Amygdala (tissue), 56 donors: Measurements from ENCODE around the gene ZNF835.
"Not testable (repeated sequence)": the region's sequence is repeated elsewhere in the genome, so short reads cannot be mapped to it uniquely, and the experiment has no call there.

Source experiments
- DNase-seq, 56 donors: peaks; one replicate each; lab custom pipeline; 2025; lab: John Stamatoyannopoulos, UW

The ZNF835 gene

DNA sequence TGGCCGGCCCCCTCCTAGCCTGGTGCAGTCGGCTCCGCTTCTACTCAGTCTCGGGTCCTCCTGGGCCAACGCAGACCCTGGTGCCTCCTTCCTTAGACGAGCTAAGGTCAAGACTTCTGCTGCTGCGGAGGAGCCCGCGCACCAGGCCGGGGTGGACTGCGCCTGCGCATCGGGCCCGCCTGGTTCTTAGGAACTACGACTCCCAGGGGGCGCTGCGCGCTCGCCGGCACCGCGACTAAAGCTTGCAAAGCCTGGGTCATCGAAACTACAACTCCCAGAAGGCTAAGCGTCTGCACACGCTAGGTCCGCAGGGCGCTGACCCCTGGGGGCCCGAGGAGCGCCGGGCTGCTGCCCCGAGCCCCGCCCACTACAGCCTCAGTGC, at the start of gene ZNF835:
Gene ZNF835, minus strand, starts transcription at position 145 of the 382 bp plus-strand sequence. CDS start 6,559 bp downstream, outside the sequence.
- peak; percentile 59 to 98 (median 91) for DNase-seq

DNA sequence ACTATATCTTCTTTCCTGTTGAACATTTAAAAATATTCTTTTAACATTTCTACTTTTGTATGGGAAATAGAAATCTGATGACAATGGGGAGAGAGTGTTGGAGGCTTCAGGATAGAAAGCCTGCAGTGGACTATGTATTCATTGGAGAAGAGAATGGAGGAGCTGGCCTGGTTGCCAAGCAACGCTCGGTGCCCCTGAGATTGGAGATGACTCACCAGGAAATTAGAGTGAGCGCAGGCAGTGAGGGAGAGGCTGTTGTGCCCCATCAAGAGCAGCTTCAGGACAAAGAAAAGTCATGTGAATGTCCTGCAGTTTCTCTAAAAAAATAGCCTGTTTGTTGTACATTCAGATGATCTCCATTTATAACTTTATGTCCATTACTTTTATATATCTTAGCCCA, 48.7 kb upstream of the ZNF835 start:
- DNase-seq: peak in 48 of 56 donors; percentile 5 to 86 (median 52)

DNA sequence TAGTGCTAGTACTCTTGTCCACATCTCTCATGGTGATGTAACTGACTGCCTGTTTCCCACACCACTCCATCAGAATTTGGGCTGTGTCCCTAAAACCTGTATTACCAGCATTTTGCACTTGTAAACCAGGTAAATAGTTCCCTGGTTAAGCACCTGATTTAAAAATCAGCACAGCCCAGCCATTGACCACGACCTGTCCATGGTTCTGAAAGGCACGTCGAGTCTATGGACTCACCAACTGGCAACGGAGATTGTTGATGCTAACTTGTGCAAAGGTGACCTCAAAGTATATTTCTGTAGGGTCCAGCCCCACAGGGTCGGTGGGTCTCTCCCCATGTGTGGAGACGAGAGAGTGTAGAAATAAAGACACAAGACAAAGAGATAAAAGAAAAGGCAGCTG, 46.7 kb upstream of the ZNF835 start:
- DNase-seq: no peak

DNA sequence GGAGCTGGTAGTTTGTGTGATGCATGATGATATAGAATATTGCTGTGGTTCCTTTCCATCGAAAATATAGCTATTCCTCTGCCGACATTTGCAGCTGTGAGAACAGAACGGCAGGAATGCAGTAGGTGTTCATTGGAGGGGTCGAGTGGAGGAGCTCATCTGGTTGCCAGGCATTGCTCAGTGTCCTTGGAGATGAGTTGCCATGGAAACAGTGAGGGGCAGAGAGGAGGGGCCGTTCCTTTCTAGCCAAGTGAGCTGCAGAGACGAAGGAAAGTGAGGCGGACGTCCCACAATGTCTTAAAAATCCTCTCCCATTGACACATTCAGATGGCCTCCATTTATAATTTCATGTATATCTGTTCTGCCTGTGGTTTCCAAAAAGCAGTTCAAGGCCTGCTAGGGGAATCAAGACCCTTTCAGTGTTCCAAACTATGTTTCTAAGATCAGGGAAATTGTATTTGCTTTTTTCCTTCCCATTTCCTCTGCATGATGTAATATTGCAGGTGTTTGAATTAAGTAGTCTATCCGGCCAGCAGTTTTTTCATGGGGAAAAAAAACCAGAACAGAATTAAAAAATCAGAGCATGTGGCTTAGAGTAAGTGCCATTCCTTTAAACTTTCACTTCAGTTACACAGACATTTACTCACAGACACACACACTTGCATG, 41.2 kb upstream of the ZNF835 start:
- peak in 49 of 56 donors; percentile 12 to 82 (median 48) for DNase-seq

DNA sequence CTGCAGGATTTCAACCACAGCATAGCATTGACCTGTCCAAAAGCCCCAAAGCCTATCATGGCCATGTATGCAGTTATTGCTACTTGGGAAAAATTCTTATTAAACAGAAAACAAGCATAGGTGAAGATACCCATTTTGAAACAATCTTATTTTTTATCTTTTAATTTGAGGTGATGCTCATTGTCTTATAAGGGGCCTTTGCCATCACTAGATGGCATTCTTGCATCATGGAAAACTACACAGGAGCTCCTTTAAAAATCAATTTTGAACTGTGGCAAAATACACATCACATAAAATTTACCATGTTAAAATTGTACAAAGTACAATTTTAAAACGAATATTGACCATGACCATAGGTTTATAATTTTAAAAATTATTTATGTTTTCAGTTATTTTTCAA, 38.9 kb upstream of the ZNF835 start:
- peak in 1 of 56 donors; percentile 41 for DNase-seq

DNA sequence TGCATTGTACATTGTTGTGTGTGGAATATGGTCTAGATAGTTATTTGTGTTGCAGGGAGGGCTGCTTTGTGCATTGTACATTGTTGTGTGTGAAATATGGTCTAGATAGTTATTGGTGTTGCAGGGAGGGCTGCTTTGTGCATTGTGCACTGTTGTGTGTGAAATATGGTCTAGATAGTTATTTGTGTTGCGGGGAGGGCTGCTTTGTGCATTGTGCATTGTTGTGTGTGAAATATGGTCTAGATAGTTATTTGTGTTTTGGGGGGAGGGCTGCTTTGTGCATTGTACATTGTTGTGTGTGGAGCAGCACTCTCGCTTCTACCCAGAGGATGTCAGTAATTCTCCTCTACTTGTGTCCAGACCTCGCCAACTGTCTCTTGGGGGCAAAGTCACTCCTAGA, 36.3 kb upstream of the ZNF835 start:
- DNase-seq: peak in 48 of 56 donors; percentile 10 to 94 (median 69)

DNA sequence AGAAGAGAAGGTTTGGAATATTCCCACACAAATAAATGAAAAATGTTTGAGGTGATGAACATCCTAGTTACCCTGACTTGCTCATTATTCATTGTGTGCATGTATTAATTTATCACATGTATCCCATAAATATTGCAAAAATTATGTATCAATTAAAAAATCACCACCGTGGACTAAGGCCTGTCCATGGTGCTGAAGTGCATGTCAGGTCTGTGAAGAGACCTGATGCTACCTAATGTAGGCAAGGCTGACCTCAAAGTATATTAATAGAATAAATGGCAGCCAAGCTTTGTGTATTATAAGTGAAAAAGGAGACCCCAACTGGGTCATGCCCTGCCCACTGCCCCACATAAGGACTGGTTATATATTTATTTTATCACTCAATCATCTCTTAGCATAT, 34.4 kb upstream of the ZNF835 start:
- DNase-seq: no peak

DNA sequence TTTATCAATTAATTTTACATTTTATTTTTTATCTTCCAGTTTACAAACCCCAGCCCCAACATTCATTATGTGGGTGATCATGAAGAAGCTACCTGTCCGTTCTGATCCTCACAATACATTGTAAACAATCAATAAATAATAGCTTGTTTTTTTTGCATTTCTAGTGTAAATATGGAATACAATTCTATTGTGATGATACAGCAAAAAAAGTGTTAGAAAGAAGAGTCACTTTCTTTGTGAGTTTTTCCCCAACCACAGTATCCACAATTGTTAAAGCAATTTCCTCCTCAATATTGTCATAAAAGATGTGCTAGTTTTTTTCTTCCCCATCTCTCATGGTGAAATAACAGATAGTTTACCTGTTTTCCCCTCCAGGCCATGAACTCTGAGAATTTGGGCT, 30.3 kb upstream of the ZNF835 start:
- DNase-seq: no peak

DNA sequence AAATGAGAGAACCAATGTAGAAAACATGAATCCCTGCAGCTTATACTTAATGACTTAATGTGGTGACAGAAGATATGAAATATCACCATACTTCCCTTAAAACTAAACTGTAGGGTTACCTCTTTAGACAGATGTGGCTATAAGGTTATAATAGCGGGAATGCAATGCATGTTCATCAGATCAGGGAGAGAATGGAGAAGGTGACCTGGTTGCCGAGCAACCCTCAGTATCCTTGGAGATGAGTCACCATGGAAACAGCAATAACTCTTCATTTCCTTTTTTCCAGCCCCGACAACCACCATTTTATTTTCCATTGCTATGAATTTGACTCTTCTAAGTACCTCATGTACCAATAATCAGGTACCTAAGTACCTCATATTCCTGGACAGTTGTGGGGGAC, 28.0 kb upstream of the ZNF835 start:
- DNase-seq: peak in 1 of 56 donors; percentile 12

DNA sequence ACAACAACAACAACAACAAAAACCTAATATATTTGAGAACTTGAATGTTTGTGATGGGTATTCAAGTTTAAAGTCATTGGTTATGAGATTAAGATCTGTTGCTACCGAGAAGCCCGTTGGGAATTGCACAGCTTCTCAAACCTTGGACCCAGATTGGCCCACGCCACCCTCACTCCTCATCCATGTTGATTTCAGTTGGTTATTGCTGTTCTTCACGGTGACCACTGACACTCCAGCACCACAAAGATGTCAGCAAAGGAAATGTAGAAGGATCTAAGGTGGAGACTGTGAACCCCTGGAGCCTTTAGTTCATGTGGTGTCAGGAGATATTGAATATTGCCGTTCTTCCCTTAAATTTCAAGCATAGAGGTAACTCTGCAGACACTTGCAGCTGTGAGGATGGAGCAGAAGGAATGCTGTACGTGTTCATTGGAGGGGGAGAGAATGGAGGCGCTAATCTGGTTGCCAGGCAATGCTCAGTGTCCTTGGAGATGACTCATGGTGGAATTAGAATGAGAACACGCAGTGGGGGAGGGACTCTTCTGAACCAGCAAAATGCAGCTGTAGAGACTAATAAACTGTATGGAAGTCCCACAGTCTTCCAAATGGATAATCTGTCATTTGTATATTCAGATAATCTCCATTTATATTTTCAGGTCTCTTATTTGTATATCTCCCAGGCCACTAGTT, 20.8 kb upstream of the ZNF835 start:
- DNase-seq: peak in 46 of 56 donors; percentile 12 to 86 (median 52)

DNA sequence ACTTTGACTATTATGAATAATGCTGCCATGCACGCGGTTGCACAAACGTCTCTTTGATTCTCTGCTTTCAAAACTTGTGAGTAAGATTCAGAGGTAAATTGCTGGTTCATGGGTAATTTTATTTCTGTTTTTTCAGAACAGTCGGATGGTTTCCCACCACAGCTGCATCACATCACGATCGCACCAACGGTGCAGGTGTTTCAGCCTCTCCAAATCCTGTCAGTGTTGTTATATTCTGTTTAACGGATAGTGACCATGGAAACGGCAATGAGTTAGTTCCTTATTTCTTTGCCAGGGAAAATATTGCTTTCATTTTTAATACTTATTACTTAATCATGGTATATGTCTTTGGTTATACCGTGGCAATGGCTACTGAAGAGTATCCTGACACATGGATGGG, 19.1 kb upstream of the ZNF835 start:
- no peak for DNase-seq

DNA sequence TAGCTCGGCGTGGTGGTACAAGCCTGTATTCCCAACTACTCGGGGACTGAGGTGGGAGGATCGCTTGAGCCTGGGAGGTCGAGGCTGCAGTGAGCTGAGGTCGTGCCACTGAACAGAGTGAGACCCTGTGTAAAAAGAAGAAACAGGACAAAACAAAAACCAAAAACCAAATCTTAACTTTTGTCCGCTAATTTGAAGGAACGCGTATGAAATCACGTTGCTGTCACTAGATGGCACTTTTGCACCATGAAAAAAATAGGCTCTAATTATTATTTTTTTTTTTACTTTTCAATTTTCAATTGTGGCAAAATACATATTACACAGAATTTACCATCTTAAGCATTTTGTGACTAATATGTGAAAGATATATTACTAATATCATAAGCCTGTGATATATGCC, 17.6 kb upstream of the ZNF835 start:
- no peak for DNase-seq

DNA sequence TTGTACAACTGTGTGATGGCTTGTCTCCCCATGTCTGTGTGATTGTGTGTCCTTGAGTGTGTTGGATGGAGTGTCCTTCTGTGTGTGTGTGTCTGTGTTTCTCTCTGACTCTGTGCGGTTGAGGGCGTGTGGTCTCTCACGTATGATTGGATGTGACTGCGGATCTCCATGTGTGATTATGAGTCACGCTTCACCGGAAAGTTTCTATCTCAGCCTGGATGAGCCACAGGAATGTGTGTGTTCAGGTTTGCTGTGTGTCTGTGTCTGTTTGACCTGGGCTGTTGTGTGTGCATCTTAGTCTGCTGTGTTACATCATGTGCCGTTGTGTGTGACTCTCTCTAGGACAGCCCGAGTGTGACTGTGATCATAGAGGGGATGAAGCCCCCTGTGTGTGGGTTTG, 15.5 kb upstream of the ZNF835 start:
- DNase-seq: no peak

DNA sequence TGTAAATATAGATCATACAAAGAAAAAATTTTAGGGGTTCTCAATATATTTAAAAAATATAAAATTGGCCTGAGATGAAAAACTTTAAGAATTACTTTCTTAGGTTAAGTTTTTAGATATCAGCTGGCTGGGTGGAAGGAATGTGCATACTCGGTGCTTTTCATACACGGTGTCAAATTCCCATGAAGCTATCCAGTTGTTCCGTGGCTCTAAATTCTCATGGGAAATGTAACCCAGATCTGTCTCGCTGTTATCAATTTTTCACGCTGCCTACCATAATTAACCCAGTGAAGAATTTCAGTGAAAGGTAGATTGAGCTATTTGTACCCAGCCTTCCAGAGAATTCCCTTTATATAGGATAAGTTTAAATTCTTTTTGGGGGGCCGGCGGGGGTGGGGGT, 11.6 kb upstream of the ZNF835 start:
- DNase-seq: no peak

DNA sequence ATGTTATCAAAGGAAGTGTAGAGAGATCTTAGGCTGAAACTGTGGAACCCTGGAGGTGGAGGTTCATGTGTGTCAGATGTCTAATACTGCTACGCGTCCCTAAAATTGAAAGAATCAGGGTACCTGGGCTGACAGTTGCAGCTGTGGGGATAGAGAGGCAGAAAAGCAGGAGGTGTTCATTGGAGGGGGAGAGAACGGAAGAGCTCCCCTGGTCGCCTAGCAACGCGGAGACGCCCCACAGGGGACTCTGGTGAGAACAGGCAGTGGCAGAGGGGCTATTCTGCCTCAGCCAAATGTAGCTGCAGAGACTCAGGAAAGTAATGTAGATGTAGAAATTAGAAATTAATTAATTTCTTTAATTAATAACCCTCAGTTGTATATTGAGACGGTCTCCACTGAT, 10.1 kb upstream of the ZNF835 start:
- DNase-seq: no peak

DNA sequence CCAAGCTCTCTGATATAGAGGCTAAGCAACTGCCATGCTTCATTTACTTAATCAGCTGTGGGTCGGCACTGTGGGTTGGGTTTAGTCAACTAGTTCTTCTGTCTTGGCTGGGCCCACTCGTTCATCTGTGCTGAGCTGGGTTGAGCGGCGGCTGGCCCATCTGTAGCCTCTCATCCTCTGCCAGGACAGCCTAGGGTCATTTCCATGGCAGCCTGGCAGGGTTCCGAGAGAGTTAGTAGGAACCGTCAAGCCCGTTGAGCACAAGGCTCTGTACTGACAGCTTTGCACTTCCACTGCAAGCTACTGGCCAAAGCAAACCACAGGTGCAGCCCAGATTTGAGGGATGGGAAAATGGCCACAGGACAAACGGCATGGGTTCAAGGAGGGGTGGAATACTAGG, 6.6 kb upstream of the ZNF835 start:
- peak in 40 of 56 donors; percentile 8 to 80 (median 38) for DNase-seq

DNA sequence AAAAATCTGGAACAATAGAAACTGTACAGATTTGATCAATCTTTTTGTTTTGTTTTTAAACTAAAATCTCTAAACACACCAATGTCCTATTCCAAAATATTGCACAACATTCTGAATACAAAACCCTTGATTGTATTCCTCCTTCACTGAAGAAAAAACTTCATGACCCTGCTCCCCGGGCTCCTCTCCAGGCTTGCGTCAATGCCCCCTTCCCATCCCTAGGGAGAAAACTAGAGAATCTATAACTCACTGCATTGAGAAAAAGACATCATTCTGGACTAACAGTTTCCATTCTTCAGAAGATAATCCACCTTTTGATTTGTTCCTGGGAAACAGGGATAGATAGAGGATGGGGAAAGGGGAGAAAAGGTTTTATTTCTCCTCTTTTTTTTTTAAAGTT, 1.1 kb upstream of the ZNF835 start:
- not testable (repeated sequence) for DNase-seq

DNA sequence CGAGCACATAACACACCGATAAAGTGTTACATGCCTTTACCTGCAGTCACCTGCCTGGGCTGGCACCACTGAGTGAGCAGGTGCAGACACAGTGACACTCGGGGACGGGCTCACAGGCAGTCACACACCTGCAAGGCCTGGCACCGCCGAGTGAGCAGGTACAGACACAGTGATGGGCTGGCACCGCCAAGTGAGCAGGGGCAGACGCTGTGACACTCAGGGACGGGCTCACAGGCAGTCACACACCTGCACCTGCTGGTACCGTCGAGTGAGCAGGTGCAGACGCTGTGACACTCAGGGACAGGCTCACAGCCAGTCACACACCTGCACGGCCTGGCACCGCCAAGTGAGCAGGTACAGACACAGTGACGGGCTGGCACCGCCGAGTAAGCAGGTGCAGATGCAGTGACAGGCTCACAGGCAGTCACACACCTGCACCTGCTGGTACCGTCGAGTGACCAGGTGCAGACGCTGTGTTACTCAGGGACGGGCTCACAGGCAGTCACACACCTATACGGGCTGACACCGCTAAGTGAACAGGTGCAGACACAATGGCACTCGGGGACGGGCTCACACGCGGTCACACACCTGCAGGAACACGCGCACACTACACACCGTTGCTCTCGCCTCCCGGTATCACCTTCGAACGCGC, 470 bp downstream of the ZNF835 start:
- peak in 5 of 56 donors; percentile 28 to 55 (median 34) for DNase-seq

DNA sequence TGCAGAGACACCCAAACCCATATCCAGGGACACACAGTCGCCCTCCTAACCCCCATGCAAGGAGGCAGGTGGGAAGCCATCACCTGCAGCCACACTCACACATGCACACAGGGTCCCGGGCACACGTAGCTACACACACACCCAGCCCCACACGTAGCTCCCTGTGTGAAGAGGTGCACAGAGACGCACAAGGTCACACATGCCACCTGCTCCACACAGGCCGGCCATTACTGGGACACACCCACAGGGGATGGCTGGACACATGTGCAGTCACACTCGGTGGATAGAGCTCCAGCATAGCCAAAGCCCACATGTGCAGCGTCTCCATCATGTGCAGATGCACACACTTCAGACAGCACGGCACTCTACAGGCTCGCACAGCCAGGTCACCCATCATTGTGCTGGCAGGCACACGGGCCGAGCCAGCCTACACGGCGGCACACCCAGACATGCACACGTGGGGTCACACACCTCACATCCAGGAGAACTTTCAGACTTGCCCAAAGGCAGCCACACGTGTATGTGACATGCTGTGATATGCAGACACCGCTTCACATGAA, 1.1 kb downstream of the ZNF835 start:
- no peak for DNase-seq

DNA sequence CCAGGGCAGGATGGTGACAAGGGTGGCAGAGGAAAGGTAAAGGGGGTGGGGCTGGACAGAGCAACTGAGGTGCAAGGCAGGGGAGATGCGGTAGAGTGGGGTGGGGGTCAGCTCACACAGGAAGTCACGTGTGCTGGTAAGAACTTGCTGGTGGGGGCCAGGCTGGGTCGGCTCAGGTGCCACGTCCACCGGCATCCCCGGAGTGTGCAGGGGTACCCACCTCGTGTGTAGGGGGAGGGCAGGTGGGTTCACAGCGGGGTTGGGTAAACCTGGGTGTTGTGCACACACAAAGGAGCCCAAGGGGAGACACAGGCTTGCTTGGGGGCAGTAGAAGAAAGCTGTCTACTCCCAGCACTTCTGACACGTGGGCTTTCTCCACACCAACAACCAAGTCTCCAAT, 2.9 kb downstream of the ZNF835 start:
- no peak for DNase-seq

DNA sequence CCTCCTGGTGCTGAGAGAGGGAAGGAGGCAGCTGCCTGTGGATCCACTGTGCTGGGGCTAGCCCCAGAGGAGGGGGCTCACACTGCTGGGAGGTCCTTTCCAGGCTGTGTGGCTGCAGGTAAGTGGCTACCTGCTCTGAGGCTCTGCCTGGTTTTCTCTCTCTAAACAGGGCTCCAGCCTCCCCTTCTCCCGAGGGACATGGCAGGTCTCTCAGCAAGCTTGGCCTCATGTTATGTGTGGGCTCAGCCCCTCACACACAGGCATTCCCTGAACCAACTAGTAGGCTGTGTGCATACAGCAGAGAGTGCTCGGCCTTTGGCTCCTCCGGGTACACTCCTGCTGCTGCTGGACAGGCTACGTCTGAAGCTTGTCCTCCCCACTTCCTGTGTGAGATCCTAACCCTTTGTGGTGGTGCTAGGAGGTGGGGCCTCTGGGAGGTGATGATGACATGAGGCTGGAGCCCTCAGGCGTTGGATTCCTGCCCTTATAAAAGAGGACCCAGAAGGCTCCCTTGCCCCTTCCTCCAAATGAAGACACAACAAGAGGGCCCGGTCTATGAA, 4.2 kb downstream of the ZNF835 start:
- DNase-seq: no peak
